Uterus (tissue), 4 donors: Measurements from ENCODE around the gene OR5AR1. TPM values are rescaled to one million over a fixed set of nuclear protein-coding genes. Genes with fewer than 3 reads are reported as not detected.

ENCODE experiments used
- DNase-seq, 2 donors: peaks; one replicate each; pipeline ENCODE4 v3.0.0-alpha.2; 2019 to 2020
- H3K27ac ChIP-seq, 2 donors: fragments of 200-600 bp; sonication (generic); 1 replicate in 1 of 2; 2 replicates in 1 of 2; pipeline ENCODE4 v1.5.1; 2016 to 2018
- H3K27me3 ChIP-seq, 2 donors: fragments of 200-600 bp; sonication (generic); one replicate each; pipeline ENCODE4 v1.5.1; 2018 to 2019; ENCODE audit warnings: control low read depth in 1 of 2
- H3K36me3 ChIP-seq, 2 donors: fragments of 200-600 bp; sonication (generic); one replicate each; pipeline ENCODE4 v1.5.1; 2019; ENCODE audit warnings: control low read depth in 1 of 2
- H3K4me1 ChIP-seq, 2 donors: fragments of 200-600 bp; sonication (generic); one replicate each; pipeline ENCODE4 v1.5.1; 2018 to 2019; ENCODE audit warnings: control low read depth in 1 of 2
- H3K4me3 ChIP-seq, 2 donors: fragments of 200-600 bp; sonication (generic); 1 replicate in 1 of 2; 2 replicates in 1 of 2; pipeline ENCODE4 v1.5.1; 2018 to 2019; ENCODE audit warnings: mild to moderate bottlenecking in 1 of 2
- H3K9me3 ChIP-seq, 2 donors: fragments of 200-600 bp; sonication (generic); one replicate each; pipeline ENCODE4 v1.5.1; 2019; ENCODE audit warnings: control low read depth in 1 of 2
- POLR2A ChIP-seq, 2 donors: fragments of 450-650 bp; IDR thresholded peaks; one replicate each; pipeline ENCODE4 v1.6.1; 2016; ENCODE audit warnings: antibody characterized with exemption in 2 of 2, mild to moderate bottlenecking in 1 of 2, moderate library complexity in 1 of 2
- intact Hi-C: fragments of 100-400 bp; cut with DNase I; formaldehyde crosslinking; loops from one replicate; pipeline ENCODE4 v1.15.1; 2023; ENCODE audit warnings: low total_unique reads
- total RNA-seq, 4 donors: library from RNA; depleted of rRNA in 3 of 4; stranded (reverse); fragments of >200 nt in 3 of 4; gene quantifications; one replicate each; pipeline versions ENCODE4 v1.1.0 to v1.2.4, GENCODE V29; 2014 to 2023
- TF ChIP-seq, protein P1 (sequence below), 4 experiments: fragments of 200-600 bp in 2 of 4; fragments of 450-650 bp in 2 of 4; sonication (generic) in 2 of 4; IDR thresholded peaks; one replicate each; pipeline ENCODE4 v1.5.1; 2016 to 2019; ENCODE audit warnings: antibody characterized with exemption in 4 of 4, mild to moderate bottlenecking in 2 of 4, moderate library complexity in 1 of 4
- donor health status: DM: yes; HTN: yes; CAD: no.

The OR5AR1 gene
- total RNA-seq, 4 donors from 2014 or later = not detected

DNA sequence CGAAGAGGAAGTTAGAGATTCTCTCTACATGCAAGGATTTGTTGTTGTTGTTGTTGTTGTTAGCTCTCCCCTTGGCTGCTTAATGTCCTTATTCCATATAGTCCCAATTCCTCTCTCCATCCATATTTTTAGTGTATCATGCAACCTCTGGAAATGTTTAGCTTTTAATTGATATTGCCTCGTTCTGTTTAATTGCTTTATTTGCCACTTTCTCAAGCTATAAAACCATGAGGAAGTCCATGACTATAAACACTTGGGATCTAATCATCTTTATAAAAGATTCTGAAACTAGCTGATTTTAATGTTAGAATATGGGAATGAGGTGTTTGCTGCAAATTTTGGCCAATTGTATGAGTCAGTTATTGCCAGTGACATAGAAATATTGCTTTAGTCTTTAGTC lies 29.9 kb downstream of the OR5AR1 start:
- H3K4me3 ChIP-seq = no peak overlapping the region
- no peaks in the 10 kb centered on the region for H3K36me3 ChIP-seq
- no peaks in the 10 kb centered on the region for H3K27me3 ChIP-seq
- no peak overlapping the region for H3K27ac ChIP-seq
- intact Hi-C loops = no loop called here
- H3K4me1 ChIP-seq = no peaks in the 10 kb centered on the region
- no peaks in the 10 kb centered on the region for H3K9me3 ChIP-seq
- no peak for DNase-seq
- TF ChIP-seq POLR2A (IDR thresholded peaks at IDR 0.05) = no peak
- TF ChIP-seq, protein P1, sequence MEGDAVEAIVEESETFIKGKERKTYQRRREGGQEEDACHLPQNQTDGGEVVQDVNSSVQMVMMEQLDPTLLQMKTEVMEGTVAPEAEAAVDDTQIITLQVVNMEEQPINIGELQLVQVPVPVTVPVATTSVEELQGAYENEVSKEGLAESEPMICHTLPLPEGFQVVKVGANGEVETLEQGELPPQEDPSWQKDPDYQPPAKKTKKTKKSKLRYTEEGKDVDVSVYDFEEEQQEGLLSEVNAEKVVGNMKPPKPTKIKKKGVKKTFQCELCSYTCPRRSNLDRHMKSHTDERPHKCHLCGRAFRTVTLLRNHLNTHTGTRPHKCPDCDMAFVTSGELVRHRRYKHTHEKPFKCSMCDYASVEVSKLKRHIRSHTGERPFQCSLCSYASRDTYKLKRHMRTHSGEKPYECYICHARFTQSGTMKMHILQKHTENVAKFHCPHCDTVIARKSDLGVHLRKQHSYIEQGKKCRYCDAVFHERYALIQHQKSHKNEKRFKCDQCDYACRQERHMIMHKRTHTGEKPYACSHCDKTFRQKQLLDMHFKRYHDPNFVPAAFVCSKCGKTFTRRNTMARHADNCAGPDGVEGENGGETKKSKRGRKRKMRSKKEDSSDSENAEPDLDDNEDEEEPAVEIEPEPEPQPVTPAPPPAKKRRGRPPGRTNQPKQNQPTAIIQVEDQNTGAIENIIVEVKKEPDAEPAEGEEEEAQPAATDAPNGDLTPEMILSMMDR (IDR thresholded peaks at IDR 0.05) = no peak

- no peak for DNase-seq
- intact Hi-C loops = no loop called here
- no peak within 1 kb of the TSS for H3K4me3 ChIP-seq
- H3K27me3 ChIP-seq = no peaks in the 10 kb centered on the region
- H3K27ac ChIP-seq = no peak within 1 kb of the TSS
- no peaks in the 10 kb centered on the region for H3K9me3 ChIP-seq
- no peaks in the 10 kb centered on the region for H3K36me3 ChIP-seq
- no peak for TF ChIP-seq POLR2A (IDR thresholded peaks at IDR 0.05)
- H3K4me1 ChIP-seq = no peaks in the 10 kb centered on the region
These were observed 35.3 kb downstream of the OR5AR1 start, which contains the start of gene OR9G1 for GRCh38 chr11:56698795-56699194. Gene OR9G1 (plus strand): TSS chr11:56699095. CDS start chr11:56700388, 1,293 bp downstream.

GRCh38 chr11:56700242-56700913 lies 36.9 kb downstream of the OR5AR1 start:
- no peaks in the 10 kb centered on the region for H3K36me3 ChIP-seq
- H3K9me3 ChIP-seq = no peaks in the 10 kb centered on the region
- H3K4me3 ChIP-seq = no peak overlapping the region
- intact Hi-C loops = no loop called here
- DNase-seq = no peak
- no peaks in the 10 kb centered on the region for H3K4me1 ChIP-seq
- no peaks in the 10 kb centered on the region for H3K27me3 ChIP-seq
- no peak overlapping the region for H3K27ac ChIP-seq
- TF ChIP-seq, protein P1 (IDR thresholded peaks at IDR 0.05) = no peak
- no peak for TF ChIP-seq POLR2A (IDR thresholded peaks at IDR 0.05)

GRCh38 chr11:56700914-56701485 lies 37.5 kb downstream of the OR5AR1 start:
- H3K4me3 ChIP-seq = no peak overlapping the region
- H3K9me3 ChIP-seq = no peaks in the 10 kb centered on the region
- DNase-seq = no peak
- no peaks in the 10 kb centered on the region for H3K27me3 ChIP-seq
- no peaks in the 10 kb centered on the region for H3K36me3 ChIP-seq
- TF ChIP-seq POLR2A (IDR thresholded peaks at IDR 0.05) = no peak
- no peaks in the 10 kb centered on the region for H3K4me1 ChIP-seq
- intact Hi-C loops = no loop called here
- no peak overlapping the region for H3K27ac ChIP-seq

DNA sequence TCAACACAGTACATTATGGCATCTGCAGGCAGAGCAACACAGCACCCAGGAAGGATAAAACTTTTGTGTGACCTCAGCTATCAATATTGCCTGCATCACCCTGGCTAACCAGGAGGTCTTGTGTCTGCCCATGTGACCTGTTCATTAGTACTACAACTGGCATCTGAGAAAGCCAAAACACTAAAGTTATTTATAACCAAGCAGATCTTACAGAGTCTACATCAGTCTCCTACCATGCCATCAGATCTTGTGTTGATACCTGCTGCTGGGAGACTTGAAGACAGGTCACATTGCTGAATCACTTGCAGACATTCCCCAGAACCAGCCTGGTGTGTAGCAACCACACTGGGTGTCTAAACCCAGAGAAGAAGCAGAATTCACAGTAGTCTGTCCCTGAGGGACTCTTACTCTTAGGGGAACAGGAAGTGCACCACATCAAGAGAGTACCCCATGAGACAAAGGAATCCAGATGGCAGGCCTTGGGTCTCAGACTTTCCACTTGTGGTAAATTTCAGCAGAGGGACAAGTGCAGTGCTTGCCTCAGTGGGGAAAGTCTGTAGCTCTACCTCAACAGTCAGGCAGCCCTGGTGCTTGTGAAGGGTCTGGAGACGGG lies 42.4 kb downstream of the OR5AR1 start:
- H3K9me3 ChIP-seq = no peaks in the 10 kb centered on the region
- intact Hi-C loops = no loop called here
- TF ChIP-seq POLR2A (IDR thresholded peaks at IDR 0.05) = no peak
- TF ChIP-seq, protein P1 (IDR thresholded peaks at IDR 0.05) = no peak
- no peak overlapping the region for H3K27ac ChIP-seq
- no peak for DNase-seq
- H3K4me1 ChIP-seq = no peaks in the 10 kb centered on the region
- H3K4me3 ChIP-seq = no peak overlapping the region
- no peaks in the 10 kb centered on the region for H3K27me3 ChIP-seq
- H3K36me3 ChIP-seq = no peaks in the 10 kb centered on the region

DNA sequence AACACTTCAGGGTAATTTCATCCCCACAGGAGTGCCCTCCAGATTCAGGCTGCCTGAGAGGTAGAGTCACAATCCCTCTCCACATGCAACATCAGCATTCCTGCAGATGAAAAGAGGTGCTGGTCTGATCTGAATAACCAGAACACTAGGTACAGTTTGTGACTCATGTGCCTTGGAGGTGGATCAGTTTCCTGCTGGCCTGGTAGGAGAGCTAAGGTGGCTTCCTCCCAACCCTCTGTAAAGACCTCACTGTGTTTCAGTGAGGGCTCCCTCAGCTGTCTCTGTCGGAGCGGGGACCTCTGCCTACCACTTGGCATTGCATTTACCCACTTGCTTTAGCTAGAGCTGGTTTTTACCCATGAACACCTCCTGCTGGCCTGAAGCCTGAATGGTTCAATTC lies 43.0 kb downstream of the OR5AR1 start:
- Histone ChIP-seq H3K27ac (no peak overlapping the region), H3K9me3 (no peaks in the 10 kb centered on the region), H3K36me3 (no peaks in the 10 kb centered on the region), H3K4me1 (no peaks in the 10 kb centered on the region), H3K4me3 (no peak overlapping the region), H3K27me3 (no peaks in the 10 kb centered on the region)
- TF ChIP-seq, protein P1 (IDR thresholded peaks at IDR 0.05) = no peak
- TF ChIP-seq POLR2A (IDR thresholded peaks at IDR 0.05) = no peak
- intact Hi-C loops = no loop called here
- DNase-seq = no peak
